Kidney glomerular epithelial cell (primary cell): ENCODE data around the gene GIPC2.
"Not testable (repeated sequence)": the region's sequence is repeated elsewhere in the genome, so short reads cannot be mapped to it uniquely, and the experiment has no call there.

Experiments used
- DNase-seq: peaks from one replicate; lab custom pipeline; 2025; lab: John Stamatoyannopoulos, UW

Gene GIPC2

GRCh38 chr1:78068681-78069283 is 23.0 kb downstream of the GIPC2 start:
- DNase-seq: no peak

GRCh38 chr1:78069784-78070183 is 24.0 kb downstream of the GIPC2 start:
- DNase-seq: no peak

- no peak for DNase-seq
Observed at GRCh38 chr1:78070210-78070609, 24.4 kb downstream of the GIPC2 start.

GRCh38 chr1:78070758-78071157 is 25.0 kb downstream of the GIPC2 start:
- DNase-seq: peak; percentile 79

- DNase-seq: no peak
Observed at GRCh38 chr1:78071696-78072095, 25.9 kb downstream of the GIPC2 start.

GRCh38 chr1:78072216-78072615 is 26.4 kb downstream of the GIPC2 start:
- no peak for DNase-seq

- DNase-seq: no peak
Observed at GRCh38 chr1:78073441-78073840, 27.7 kb downstream of the GIPC2 start.

- DNase-seq: no peak
Observed at GRCh38 chr1:78075621-78076020, 29.9 kb downstream of the GIPC2 start.

- DNase-seq: no peak
Observed at GRCh38 chr1:78078358-78078757, 32.6 kb downstream of the GIPC2 start.

- DNase-seq: no peak
Observed at GRCh38 chr1:78079580-78079979, 33.8 kb downstream of the GIPC2 start.

- no peak for DNase-seq
Observed at GRCh38 chr1:78080767-78081166, 35.0 kb downstream of the GIPC2 start.

GRCh38 chr1:78081980-78082860 is 36.5 kb downstream of the GIPC2 start:
- DNase-seq: no peak

GRCh38 chr1:78084639-78085038 is 38.9 kb downstream of the GIPC2 start:
- DNase-seq: not testable (repeated sequence)

- DNase-seq: no peak
Observed at GRCh38 chr1:78086697-78087096, 40.9 kb downstream of the GIPC2 start.

- no peak for DNase-seq
Observed at GRCh38 chr1:78088015-78088414, 42.2 kb downstream of the GIPC2 start.

- no peak for DNase-seq
Observed at GRCh38 chr1:78088486-78088885, 42.7 kb downstream of the GIPC2 start.

- no peak for DNase-seq
Observed at GRCh38 chr1:78089010-78089409, 43.2 kb downstream of the GIPC2 start.

- DNase-seq: no peak
Observed at GRCh38 chr1:78090472-78091133, 44.8 kb downstream of the GIPC2 start.

GRCh38 chr1:78091215-78091813 is 45.5 kb downstream of the GIPC2 start:
- no peak for DNase-seq

- DNase-seq: no peak
Observed at GRCh38 chr1:78091886-78092285, 46.1 kb downstream of the GIPC2 start.

GRCh38 chr1:78092643-78093042 is 46.9 kb downstream of the GIPC2 start:
- DNase-seq: no peak

- no peak for DNase-seq
Observed at GRCh38 chr1:78093560-78093959, 47.8 kb downstream of the GIPC2 start.

GRCh38 chr1:78094639-78095038 is 48.9 kb downstream of the GIPC2 start:
- no peak for DNase-seq
